Panc1 (cell line): ENCODE measurements around the gene CSNK1G2. TPM values are rescaled to one million over a fixed set of nuclear protein-coding genes. Genes with fewer than 3 reads are reported as not detected.

Experiments
- ATAC-seq: fragments of 200-7000 bp; cut with Tn5 transposase; 2 replicates; pipeline ENCODE4 v1.9.1; 2020; ENCODE audit warnings: mild to moderate bottlenecking, moderate library complexity
- BruUV-seq: library from RNA; stranded (reverse); fragments of 400-500 nt; replicated peaks from 2 replicates; lab custom pipeline; 2021; lab: Mats Ljungman, UMichigan
- CTCF ChIA-PET: fragments of 300-600 bp; sonication (Branson Sonifier 250); formaldehyde crosslinking; loops from one replicate; lab custom pipeline; 2022; ENCODE audit warnings: antibody characterized with exemption; lab: Charles Lee
- POLR2A ChIA-PET: fragments of 300-600 bp; sonication (Branson Sonifier 250); formaldehyde crosslinking; loops from one replicate; lab custom pipeline; 2022; ENCODE audit warnings: antibody characterized with exemption; lab: Charles Lee
- DNase-seq: peaks from one replicate; pipeline ENCODE4 v3.0.0-alpha.2; 2010; ENCODE audit warnings: low read depth, low spot score
- H3K27ac ChIP-seq: 2 replicates; pipeline ENCODE4 v1.5.1; 2011; ENCODE audit warnings: mild to moderate bottlenecking, low read length, inconsistent platforms
- H3K27me3 ChIP-seq: fragments of 200-500 bp; sonication (Bioruptor generic); 2 replicates; pipeline ENCODE4 v1.6.0; 2014; ENCODE audit warnings: low read length, inconsistent platforms; ENCODE audit not compliant: control insufficient read depth, insufficient read depth
- H3K36me3 ChIP-seq: fragments of 200-500 bp; sonication (Bioruptor generic); 2 replicates; pipeline ENCODE4 v1.5.1; 2014; ENCODE audit warnings: inconsistent platforms, mild to moderate bottlenecking, low read length, moderate library complexity; ENCODE audit not compliant: control insufficient read depth, insufficient read depth
- H3K4me1 ChIP-seq: 2 replicates; pipeline ENCODE4 v1.5.1; 2011; ENCODE audit warnings: inconsistent platforms, mild to moderate bottlenecking, low read length, moderate library complexity; ENCODE audit not compliant: control insufficient read depth, insufficient read depth
- H3K4me3 ChIP-seq, 2 experiments: 2 replicates each; pipeline ENCODE4 v1.5.1; 2011 to 2012; ENCODE audit warnings: low read depth in 2 of 2, low read length in 2 of 2, mild to moderate bottlenecking in 2 of 2, inconsistent platforms in 1 of 2, moderate library complexity in 1 of 2
- H3K9me3 ChIP-seq: fragments of 200-500 bp; sonication (Bioruptor generic); 2 replicates; pipeline ENCODE4 v1.5.1; 2014; ENCODE audit warnings: low read depth, mild to moderate bottlenecking, inconsistent platforms, low read length, moderate library complexity; ENCODE audit not compliant: control insufficient read depth, insufficient read depth
- CTCF ChIP-seq: fragments of 450-650 bp; IDR thresholded peaks from 2 replicates; pipeline ENCODE4 v1.5.1; 2017; ENCODE audit warnings: mild to moderate bottlenecking
- POLR2AphosphoS5 ChIP-seq: IDR thresholded peaks from 2 replicates; pipeline ENCODE4 v1.6.1; 2012; ENCODE audit warnings: mild to moderate bottlenecking, low read depth, low read length, moderate library complexity
- REST ChIP-seq, 2 experiments: IDR thresholded peaks; 2 replicates each; pipeline ENCODE4 v1.6.1; 2011 to 2012; ENCODE audit warnings: low read depth in 2 of 2, control low read depth in 1 of 2, low read length in 1 of 2, mild to moderate bottlenecking in 1 of 2, moderate library complexity in 1 of 2; ENCODE audit not compliant: insufficient read depth in 1 of 2
- SIN3A ChIP-seq: IDR thresholded peaks from 2 replicates; pipeline ENCODE4 v1.6.1; 2012; ENCODE audit warnings: low read depth, mild to moderate bottlenecking, low read length, moderate library complexity, borderline replicate concordance; ENCODE audit not compliant: insufficient read depth
- TCF7L2 ChIP-seq: IDR thresholded peaks from 2 replicates; pipeline ENCODE4 v1.6.1; 2011; ENCODE audit warnings: mild to moderate bottlenecking, low read depth, low read length, inconsistent platforms
- in situ Hi-C: cut with HindIII; loops from 2 replicates; pipeline ENCODE4 v1.10.0; 2016; ENCODE audit warnings: low sequenced_read_pairs, low pct_unique_long_range_greater_than_20kb
- intact Hi-C: fragments of 100-400 bp; cut with micrococcal nuclease; formaldehyde crosslinking; loops from one replicate; pipeline ENCODE4 v1.10.0; 2022; ENCODE audit not compliant: unreplicated experiment
- total RNA-seq: library from RNA; stranded (reverse); gene quantifications from one replicate; pipeline ENCODE4 v1.2.1, GENCODE V29; 2021; ENCODE audit not compliant: unreplicated experiment

The CSNK1G2 gene
- total RNA-seq, 1 experiment from 2014 or later, result 65.8 TPM

- H3K4me1 ChIP-seq, result no peaks in the 10 kb centered on the region
- no peak for DNase-seq
- no TSS peak for BruUV-seq
- no peak for ATAC-seq
- in situ Hi-C loops, result no loop called here
- ChIA-PET CTCF (no interaction called here), POLR2A (no interaction called here)
- no peak overlapping the region for H3K27ac ChIP-seq
- intact Hi-C loops, result no loop called here
- H3K9me3 ChIP-seq, result no peaks in the 10 kb centered on the region
- peaks cover 3% of the 10 kb centered on the region; the same call in 1 of the 2 replicates for H3K36me3 ChIP-seq
- TF ChIP-seq TCF7L2, result no peak
- no peak for TF ChIP-seq POLR2AphosphoS5
- no peak for TF ChIP-seq CTCF
- TF ChIP-seq SIN3A, result no peak
- no peak for TF ChIP-seq REST (IDR thresholded peaks at IDR 0.05; ENCODE audit: insufficient read depth in 1 of 2, low read depth in 2 of 2, low read length in 1 of 2)
- no peak overlapping the region for H3K4me3 ChIP-seq
- no peaks in the 10 kb centered on the region for H3K27me3 ChIP-seq
Measured at GRCh38 chr19:2013683-2013961, 72.7 kb downstream of the CSNK1G2 start.

- H3K27ac ChIP-seq, result no peak overlapping the region
- in situ Hi-C loops (no loop called here), intact Hi-C loops (no loop called here)
- ATAC-seq (no peak), DNase-seq (no peak)
- TF ChIP-seq CTCF (no peak), TCF7L2 (no peak), POLR2AphosphoS5 (no peak), REST (IDR thresholded peaks at IDR 0.05; ENCODE audit: insufficient read depth in 1 of 2, low read depth in 2 of 2, low read length in 1 of 2) (no peak), SIN3A (no peak)
- POLR2A ChIA-PET, result no interaction called here
- H3K36me3 ChIP-seq, result peaks cover 3% of the 10 kb centered on the region; the same call in 1 of the 2 replicates
- CTCF ChIA-PET, result no interaction called here
- no peaks in the 10 kb centered on the region for H3K4me1 ChIP-seq
- H3K27me3 ChIP-seq, result no peaks in the 10 kb centered on the region
- H3K9me3 ChIP-seq, result no peaks in the 10 kb centered on the region
- H3K4me3 ChIP-seq, result peak overlapping the region in 1 of 2 experiments; percentile 45; a peak in 2 of 4 replicates
- no TSS peak for BruUV-seq
Measured at GRCh38 chr19:2014131-2014571, 73.2 kb downstream of the CSNK1G2 start.
